AML-193 (cell line): ENCODE results near the gene TAS2R43.
"Not testable (repeated sequence)": the region's sequence is repeated elsewhere in the genome, so short reads cannot be mapped to it uniquely, and the experiment has no call there.

Experiments used
- DNase-seq, 2 experiments: peaks; one replicate each; lab custom pipeline; 2025; lab: John Stamatoyannopoulos, UW

Gene TAS2R43

GRCh38 chr12:11092128-11092527, at the start of gene TAS2R43:
TAS2R43 (minus strand) TSS chr12:11092313; CDS start chr12:11092229, 84 bp downstream.
- no peak for DNase-seq

GRCh38 chr12:11136075-11136474, 44.0 kb upstream of the TAS2R43 start:
- DNase-seq = no peak

- DNase-seq = no peak
Observed at GRCh38 chr12:11134305-11134704, 42.2 kb upstream of the TAS2R43 start, which contains the start of gene TAS2R30. TAS2R30 (minus strand) TSS chr12:11134644; CDS start chr12:11134244, 400 bp downstream.

- no peak for DNase-seq
Observed at GRCh38 chr12:11133816-11134215, 41.7 kb upstream of the TAS2R43 start.

- no peak for DNase-seq
Observed at GRCh38 chr12:11133162-11133561, 41.0 kb upstream of the TAS2R43 start.

GRCh38 chr12:11130999-11131398, 38.9 kb upstream of the TAS2R43 start:
- DNase-seq = no peak

GRCh38 chr12:11130382-11130781, 38.3 kb upstream of the TAS2R43 start:
- DNase-seq = no peak

- DNase-seq = not testable (repeated sequence)
Observed at GRCh38 chr12:11114130-11114529, 22.0 kb upstream of the TAS2R43 start.

- DNase-seq = not testable (repeated sequence)
Observed at GRCh38 chr12:11111213-11111612, 19.1 kb upstream of the TAS2R43 start.

- no peak for DNase-seq
Observed at GRCh38 chr12:11108862-11109261, 16.7 kb upstream of the TAS2R43 start.

GRCh38 chr12:11107719-11108118, 15.6 kb upstream of the TAS2R43 start:
- no peak for DNase-seq

GRCh38 chr12:11106288-11106687, 14.2 kb upstream of the TAS2R43 start:
- DNase-seq = no peak

GRCh38 chr12:11105546-11105945, 13.4 kb upstream of the TAS2R43 start:
- DNase-seq = no peak

GRCh38 chr12:11094910-11095309, 2.8 kb upstream of the TAS2R43 start:
- DNase-seq = not testable (repeated sequence)

- DNase-seq = no peak
Observed at GRCh38 chr12:11089246-11089645, 2.9 kb downstream of the TAS2R43 start.

- DNase-seq = no peak
Observed at GRCh38 chr12:11085419-11085818, 6.7 kb downstream of the TAS2R43 start.

- DNase-seq = no peak
Observed at GRCh38 chr12:11081987-11082386, 10.1 kb downstream of the TAS2R43 start.

- DNase-seq = no peak
Observed at GRCh38 chr12:11078246-11078645, 13.9 kb downstream of the TAS2R43 start.

- no peak for DNase-seq
Observed at GRCh38 chr12:11075642-11076041, 16.5 kb downstream of the TAS2R43 start.

- no peak for DNase-seq
Observed at GRCh38 chr12:11071414-11071813, 20.7 kb downstream of the TAS2R43 start.

- no peak for DNase-seq
Observed at GRCh38 chr12:11070999-11071398, 21.1 kb downstream of the TAS2R43 start.

GRCh38 chr12:11069854-11070365, 22.2 kb downstream of the TAS2R43 start:
- no peak for DNase-seq

GRCh38 chr12:11067514-11067913, 24.6 kb downstream of the TAS2R43 start:
- no peak for DNase-seq

GRCh38 chr12:11062194-11062593, 29.9 kb downstream of the TAS2R43 start, which contains the start of gene TAS2R46:
TAS2R46 (minus strand) TSS chr12:11062294; CDS start chr12:11062294, 0 bp downstream.
- not testable (repeated sequence) for DNase-seq
